ENCODE results near the gene YAF2.

- TF ChIP-seq CTCF (IDR thresholded peaks at IDR 0.05): no peak
- no peak for TF ChIP-seq POLR2A (IDR thresholded peaks at IDR 0.05)
Observed at GRCh38 chr12:42174978-42175377, 63.1 kb downstream of the YAF2 start.
